ENCODE results near the gene CTNND2. TPM values are rescaled to one million over a fixed set of nuclear protein-coding genes. Genes with fewer than 3 reads are reported as not detected.

Gene CTNND2
- not detected in 2 replicates for total RNA-seq

GRCh38 chr5:11904265-11904906 lies at the start of gene CTNND2:
TSS of gene CTNND2 (minus strand) at chr5:11904446. CDS start at chr5:11903853, 593 bp downstream.
- Mint-ChIP-seq H3K4me3 (ENCODE audit: low read depth) (no peak within 1 kb of the TSS), H3K27ac (no peak within 1 kb of the TSS), H3K9me3 (no peaks in the 10 kb centered on the region), H3K36me3 (ENCODE audit: low read depth) (no peaks in the 10 kb centered on the region), H3K4me1 (ENCODE audit: low read depth) (no peaks in the 10 kb centered on the region), H3K27me3 (ENCODE audit: low read depth) (peaks cover 32% of the 10 kb centered on the region)
- intact Hi-C loops (cut with micrococcal nuclease): no loop called here
- no peak for DNase-seq (ENCODE audit: low spot score)

- Mint-ChIP-seq H3K36me3 (ENCODE audit: low read depth) (no peaks in the 10 kb centered on the region), H3K27ac (no peak overlapping the region), H3K27me3 (ENCODE audit: low read depth) (no peaks in the 10 kb centered on the region), H3K9me3 (peaks cover 16% of the 10 kb centered on the region), H3K4me1 (ENCODE audit: low read depth) (no peaks in the 10 kb centered on the region), H3K4me3 (ENCODE audit: low read depth) (no peak overlapping the region)
- intact Hi-C loops (cut with micrococcal nuclease): no loop called here
- DNase-seq (ENCODE audit: low spot score): no peak
Measured at GRCh38 chr5:11946317-11946716, 42.1 kb upstream of the CTNND2 start.

GRCh38 chr5:11941566-11941965 lies 37.3 kb upstream of the CTNND2 start:
- H3K4me3 Mint-ChIP-seq (ENCODE audit: low read depth): no peak overlapping the region
- no peak overlapping the region for H3K27ac Mint-ChIP-seq
- DNase-seq (ENCODE audit: low spot score): no peak
- H3K27me3 Mint-ChIP-seq (ENCODE audit: low read depth): no peaks in the 10 kb centered on the region
- no peaks in the 10 kb centered on the region for H3K36me3 Mint-ChIP-seq (ENCODE audit: low read depth)
- H3K4me1 Mint-ChIP-seq (ENCODE audit: low read depth): no peaks in the 10 kb centered on the region
- peaks cover 21% of the 10 kb centered on the region for H3K9me3 Mint-ChIP-seq
- intact Hi-C loops (cut with micrococcal nuclease): no loop called here

- H3K36me3 Mint-ChIP-seq (ENCODE audit: low read depth): no peaks in the 10 kb centered on the region
- no peak for DNase-seq (ENCODE audit: low spot score)
- H3K4me3 Mint-ChIP-seq (ENCODE audit: low read depth): no peak overlapping the region
- no peaks in the 10 kb centered on the region for H3K27me3 Mint-ChIP-seq (ENCODE audit: low read depth)
- no peak overlapping the region for H3K27ac Mint-ChIP-seq
- H3K9me3 Mint-ChIP-seq: peaks cover 15% of the 10 kb centered on the region
- intact Hi-C loops (cut with micrococcal nuclease): no loop called here
- no peaks in the 10 kb centered on the region for H3K4me1 Mint-ChIP-seq (ENCODE audit: low read depth)
Measured at GRCh38 chr5:11931638-11932037, 27.4 kb upstream of the CTNND2 start.

GRCh38 chr5:11928909-11929308 lies 24.7 kb upstream of the CTNND2 start:
- no peaks in the 10 kb centered on the region for H3K36me3 Mint-ChIP-seq (ENCODE audit: low read depth)
- H3K4me1 Mint-ChIP-seq (ENCODE audit: low read depth): no peaks in the 10 kb centered on the region
- no peak overlapping the region for H3K4me3 Mint-ChIP-seq (ENCODE audit: low read depth)
- no peaks in the 10 kb centered on the region for H3K27me3 Mint-ChIP-seq (ENCODE audit: low read depth)
- no peak overlapping the region for H3K27ac Mint-ChIP-seq
- no peak for DNase-seq (ENCODE audit: low spot score)
- peaks cover 15% of the 10 kb centered on the region for H3K9me3 Mint-ChIP-seq
- intact Hi-C loops (cut with micrococcal nuclease): no loop called here

GRCh38 chr5:11925701-11926100 lies 21.5 kb upstream of the CTNND2 start:
- Mint-ChIP-seq H3K9me3 (peaks cover 21% of the 10 kb centered on the region), H3K4me1 (ENCODE audit: low read depth) (no peaks in the 10 kb centered on the region), H3K4me3 (ENCODE audit: low read depth) (no peak overlapping the region), H3K36me3 (ENCODE audit: low read depth) (no peaks in the 10 kb centered on the region), H3K27me3 (ENCODE audit: low read depth) (no peaks in the 10 kb centered on the region), H3K27ac (no peak overlapping the region)
- intact Hi-C loops (cut with micrococcal nuclease): no loop called here
- no peak for DNase-seq (ENCODE audit: low spot score)

GRCh38 chr5:11922394-11922793 lies 18.1 kb upstream of the CTNND2 start:
- intact Hi-C loops (cut with micrococcal nuclease): no loop called here
- Mint-ChIP-seq H3K4me1 (ENCODE audit: low read depth) (no peaks in the 10 kb centered on the region), H3K9me3 (peaks cover 22% of the 10 kb centered on the region), H3K4me3 (ENCODE audit: low read depth) (no peak overlapping the region), H3K36me3 (ENCODE audit: low read depth) (no peaks in the 10 kb centered on the region), H3K27me3 (ENCODE audit: low read depth) (no peaks in the 10 kb centered on the region), H3K27ac (no peak overlapping the region)
- DNase-seq (ENCODE audit: low spot score): no peak

GRCh38 chr5:11918463-11919045 lies 14.3 kb upstream of the CTNND2 start:
- Mint-ChIP-seq H3K27ac (no peak overlapping the region), H3K36me3 (ENCODE audit: low read depth) (no peaks in the 10 kb centered on the region), H3K27me3 (ENCODE audit: low read depth) (no peaks in the 10 kb centered on the region), H3K4me3 (ENCODE audit: low read depth) (no peak overlapping the region), H3K9me3 (peaks cover 14% of the 10 kb centered on the region), H3K4me1 (ENCODE audit: low read depth) (no peaks in the 10 kb centered on the region)
- DNase-seq (ENCODE audit: low spot score): no peak
- intact Hi-C loops (cut with micrococcal nuclease): no loop called here

- Mint-ChIP-seq H3K4me3 (ENCODE audit: low read depth) (no peak overlapping the region), H3K4me1 (ENCODE audit: low read depth) (no peaks in the 10 kb centered on the region), H3K27me3 (ENCODE audit: low read depth) (peaks cover 12% of the 10 kb centered on the region), H3K27ac (no peak overlapping the region), H3K36me3 (ENCODE audit: low read depth) (no peaks in the 10 kb centered on the region), H3K9me3 (no peaks in the 10 kb centered on the region)
- intact Hi-C loops (cut with micrococcal nuclease): no loop called here
- DNase-seq (ENCODE audit: low spot score): no peak
Measured at GRCh38 chr5:11909471-11909870, 5.2 kb upstream of the CTNND2 start.

GRCh38 chr5:11906497-11906896 lies 2.3 kb upstream of the CTNND2 start:
- intact Hi-C loops (cut with micrococcal nuclease): no loop called here
- Mint-ChIP-seq H3K4me1 (ENCODE audit: low read depth) (no peaks in the 10 kb centered on the region), H3K36me3 (ENCODE audit: low read depth) (no peaks in the 10 kb centered on the region), H3K27ac (no peak overlapping the region), H3K27me3 (ENCODE audit: low read depth) (peaks cover 30% of the 10 kb centered on the region), H3K9me3 (no peaks in the 10 kb centered on the region), H3K4me3 (ENCODE audit: low read depth) (no peak overlapping the region)
- DNase-seq (ENCODE audit: low spot score): no peak

- Mint-ChIP-seq H3K27ac (no peak overlapping the region), H3K4me3 (ENCODE audit: low read depth) (no peak overlapping the region), H3K4me1 (ENCODE audit: low read depth) (no peaks in the 10 kb centered on the region), H3K27me3 (ENCODE audit: low read depth) (peaks cover 32% of the 10 kb centered on the region), H3K36me3 (ENCODE audit: low read depth) (no peaks in the 10 kb centered on the region), H3K9me3 (no peaks in the 10 kb centered on the region)
- no peak for DNase-seq (ENCODE audit: low spot score)
- intact Hi-C loops (cut with micrococcal nuclease): no loop called here
Measured at GRCh38 chr5:11905206-11905605, 960 bp upstream of the CTNND2 start.

- Mint-ChIP-seq H3K27me3 (ENCODE audit: low read depth) (peaks cover 32% of the 10 kb centered on the region), H3K27ac (no peak overlapping the region), H3K9me3 (no peaks in the 10 kb centered on the region), H3K4me3 (ENCODE audit: low read depth) (no peak overlapping the region), H3K36me3 (ENCODE audit: low read depth) (no peaks in the 10 kb centered on the region), H3K4me1 (ENCODE audit: low read depth) (no peaks in the 10 kb centered on the region)
- DNase-seq (ENCODE audit: low spot score): no peak
- intact Hi-C loops (cut with micrococcal nuclease): no loop called here
Measured at GRCh38 chr5:11903614-11904264, 507 bp downstream of the CTNND2 start.

- intact Hi-C loops (cut with micrococcal nuclease): no loop called here
- no peak overlapping the region for H3K4me3 Mint-ChIP-seq (ENCODE audit: low read depth)
- no peaks in the 10 kb centered on the region for H3K36me3 Mint-ChIP-seq (ENCODE audit: low read depth)
- H3K9me3 Mint-ChIP-seq: no peaks in the 10 kb centered on the region
- no peak overlapping the region for H3K27ac Mint-ChIP-seq
- H3K4me1 Mint-ChIP-seq (ENCODE audit: low read depth): no peaks in the 10 kb centered on the region
- H3K27me3 Mint-ChIP-seq (ENCODE audit: low read depth): peaks cover 32% of the 10 kb centered on the region
- no peak for DNase-seq (ENCODE audit: low spot score)
Measured at GRCh38 chr5:11903121-11903613, 1.1 kb downstream of the CTNND2 start.

Measured in activated T-helper 2 cell treated with anti-CD3 and anti-CD28 coated beads, Interferon-gamma antibody, Interleukin-2, Interleukin-4, amounts not matched to agents 10 μg/mL and 5 μg/mL and 100 μg/mL, durations not matched to agents 14 hours and 24 hours and 36 hours (primary cell).